ENCODE data around the gene ARL2BP.

The ARL2BP gene

DNA sequence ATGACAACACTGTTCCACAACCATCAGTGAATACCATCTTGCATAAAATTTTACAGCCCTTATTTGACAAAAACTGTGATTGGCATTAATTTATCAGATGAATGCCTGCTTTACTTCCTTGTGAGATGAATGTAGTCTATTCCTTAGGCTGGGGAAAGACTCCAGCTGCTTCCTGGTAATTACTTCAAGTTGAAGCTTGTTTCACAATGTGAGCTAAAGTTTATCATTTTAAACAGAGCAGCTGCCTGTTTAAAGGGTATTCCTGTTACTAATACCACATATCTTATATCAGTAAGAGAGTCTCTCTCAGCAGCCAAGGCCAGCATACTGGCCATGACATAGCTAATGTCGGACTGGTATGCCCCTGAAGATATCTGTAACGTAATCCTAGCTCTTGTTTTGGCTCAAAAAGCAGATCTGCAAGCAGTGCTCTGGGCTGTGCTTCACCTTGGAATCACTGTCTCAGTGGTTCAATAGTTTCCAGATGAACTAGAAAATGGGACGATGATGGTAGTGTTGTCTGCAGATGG lies 13.2 kb upstream of the ARL2BP start:
- TF ChIP-seq ZFP3 (CRISPR knock-in tag; IDR thresholded peaks at IDR 0.05) (no peak), ZNF70 (CRISPR knock-in tag; IDR thresholded peaks at IDR 0.05) (no peak), RARB (CRISPR knock-in tag; IDR thresholded peaks at IDR 0.05) (no peak), ISL1 (CRISPR knock-in tag; IDR thresholded peaks at IDR 0.05) (no peak), TOX (CRISPR knock-in tag; IDR thresholded peaks at IDR 0.05; ENCODE audit: borderline replicate concordance) (no peak), OSR1 (CRISPR knock-in tag; IDR thresholded peaks at IDR 0.05) (no peak), PPARA (CRISPR knock-in tag; IDR thresholded peaks at IDR 0.05; ENCODE audit: borderline replicate concordance) (no peak), CSDC2 (CRISPR knock-in tag; IDR thresholded peaks at IDR 0.05) (no peak), GLIS3 (CRISPR knock-in tag; IDR thresholded peaks at IDR 0.05) (no peak), ZFP30 (CRISPR knock-in tag; IDR thresholded peaks at IDR 0.05) (no peak), ARNTL (CRISPR knock-in tag; IDR thresholded peaks at IDR 0.05; ENCODE audit: borderline replicate concordance, low read depth) (no peak)
- TF ChIP-seq, protein P1, sequence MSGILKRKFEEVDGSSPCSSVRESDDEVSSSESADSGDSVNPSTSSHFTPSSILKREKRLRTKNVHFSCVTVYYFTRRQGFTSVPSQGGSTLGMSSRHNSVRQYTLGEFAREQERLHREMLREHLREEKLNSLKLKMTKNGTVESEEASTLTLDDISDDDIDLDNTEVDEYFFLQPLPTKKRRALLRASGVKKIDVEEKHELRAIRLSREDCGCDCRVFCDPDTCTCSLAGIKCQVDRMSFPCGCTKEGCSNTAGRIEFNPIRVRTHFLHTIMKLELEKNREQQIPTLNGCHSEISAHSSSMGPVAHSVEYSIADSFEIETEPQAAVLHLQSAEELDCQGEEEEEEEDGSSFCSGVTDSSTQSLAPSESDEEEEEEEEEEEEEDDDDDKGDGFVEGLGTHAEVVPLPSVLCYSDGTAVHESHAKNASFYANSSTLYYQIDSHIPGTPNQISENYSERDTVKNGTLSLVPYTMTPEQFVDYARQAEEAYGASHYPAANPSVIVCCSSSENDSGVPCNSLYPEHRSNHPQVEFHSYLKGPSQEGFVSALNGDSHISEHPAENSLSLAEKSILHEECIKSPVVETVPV (CRISPR knock-in tag; IDR thresholded peaks at IDR 0.05), result no peak
- TF ChIP-seq, protein P2, sequence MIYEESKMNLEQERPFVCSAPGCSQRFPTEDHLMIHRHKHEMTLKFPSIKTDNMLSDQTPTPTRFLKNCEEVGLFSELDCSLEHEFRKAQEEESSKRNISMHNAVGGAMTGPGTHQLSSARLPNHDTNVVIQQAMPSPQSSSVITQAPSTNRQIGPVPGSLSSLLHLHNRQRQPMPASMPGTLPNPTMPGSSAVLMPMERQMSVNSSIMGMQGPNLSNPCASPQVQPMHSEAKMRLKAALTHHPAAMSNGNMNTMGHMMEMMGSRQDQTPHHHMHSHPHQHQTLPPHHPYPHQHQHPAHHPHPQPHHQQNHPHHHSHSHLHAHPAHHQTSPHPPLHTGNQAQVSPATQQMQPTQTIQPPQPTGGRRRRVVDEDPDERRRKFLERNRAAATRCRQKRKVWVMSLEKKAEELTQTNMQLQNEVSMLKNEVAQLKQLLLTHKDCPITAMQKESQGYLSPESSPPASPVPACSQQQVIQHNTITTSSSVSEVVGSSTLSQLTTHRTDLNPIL (CRISPR knock-in tag; IDR thresholded peaks at IDR 0.05; ENCODE audit: low read depth), result no peak
- TF ChIP-seq, protein P3, sequence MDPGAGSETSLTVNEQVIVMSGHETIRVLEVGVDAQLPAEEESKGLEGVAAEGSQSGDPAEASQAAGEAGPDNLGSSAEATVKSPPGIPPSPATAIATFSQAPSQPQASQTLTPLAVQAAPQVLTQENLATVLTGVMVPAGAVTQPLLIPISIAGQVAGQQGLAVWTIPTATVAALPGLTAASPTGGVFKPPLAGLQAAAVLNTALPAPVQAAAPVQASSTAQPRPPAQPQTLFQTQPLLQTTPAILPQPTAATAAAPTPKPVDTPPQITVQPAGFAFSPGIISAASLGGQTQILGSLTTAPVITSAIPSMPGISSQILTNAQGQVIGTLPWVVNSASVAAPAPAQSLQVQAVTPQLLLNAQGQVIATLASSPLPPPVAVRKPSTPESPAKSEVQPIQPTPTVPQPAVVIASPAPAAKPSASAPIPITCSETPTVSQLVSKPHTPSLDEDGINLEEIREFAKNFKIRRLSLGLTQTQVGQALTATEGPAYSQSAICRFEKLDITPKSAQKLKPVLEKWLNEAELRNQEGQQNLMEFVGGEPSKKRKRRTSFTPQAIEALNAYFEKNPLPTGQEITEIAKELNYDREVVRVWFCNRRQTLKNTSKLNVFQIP (CRISPR knock-in tag; IDR thresholded peaks at IDR 0.05; ENCODE audit: borderline replicate concordance, low read depth), result no peak
- ATAC-seq, result no peak

DNA sequence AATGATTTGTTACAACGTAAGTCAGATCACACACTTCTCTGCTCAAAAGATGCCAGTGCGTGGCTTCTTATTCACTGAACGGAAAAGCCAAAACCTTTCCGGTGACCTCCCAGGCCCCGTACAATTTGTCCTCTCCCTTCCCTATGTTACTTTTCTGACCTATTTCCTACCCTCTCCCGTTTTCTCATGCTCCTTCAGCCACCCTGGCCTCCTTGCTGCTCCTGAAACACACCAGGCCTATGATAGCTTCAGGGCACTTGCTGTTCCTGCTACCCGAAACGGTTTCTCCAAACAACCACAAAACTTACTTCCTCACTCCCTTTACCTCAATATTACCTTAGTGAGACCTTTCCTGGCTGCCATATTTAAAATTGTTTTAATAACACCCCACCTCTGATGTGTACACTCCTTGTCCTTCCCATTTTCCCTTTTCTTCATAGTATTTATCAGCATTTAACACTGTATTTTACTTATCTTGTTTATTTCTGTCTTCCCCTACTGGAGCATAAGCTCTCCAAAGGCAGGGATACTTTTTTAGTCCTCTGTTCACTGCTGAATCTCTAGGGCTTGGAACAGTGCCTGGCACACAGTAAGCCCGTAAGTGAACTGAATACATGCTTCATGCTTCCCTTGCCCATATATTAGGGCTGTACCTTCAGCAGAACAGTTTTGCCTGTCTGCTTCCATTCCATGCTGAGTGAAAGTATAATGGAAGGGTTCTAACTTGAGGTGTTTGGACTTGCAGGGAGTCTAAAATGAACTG lies 10.9 kb upstream of the ARL2BP start:
- ATAC-seq, result no peak
- no peak for TF ChIP-seq PPARA (CRISPR knock-in tag; IDR thresholded peaks at IDR 0.05; ENCODE audit: borderline replicate concordance)
- TF ChIP-seq RARB (CRISPR knock-in tag; IDR thresholded peaks at IDR 0.05), result no peak
- TF ChIP-seq ZNF70 (CRISPR knock-in tag; IDR thresholded peaks at IDR 0.05), result no peak
- TF ChIP-seq, protein P1 (CRISPR knock-in tag; IDR thresholded peaks at IDR 0.05), result no peak

DNA sequence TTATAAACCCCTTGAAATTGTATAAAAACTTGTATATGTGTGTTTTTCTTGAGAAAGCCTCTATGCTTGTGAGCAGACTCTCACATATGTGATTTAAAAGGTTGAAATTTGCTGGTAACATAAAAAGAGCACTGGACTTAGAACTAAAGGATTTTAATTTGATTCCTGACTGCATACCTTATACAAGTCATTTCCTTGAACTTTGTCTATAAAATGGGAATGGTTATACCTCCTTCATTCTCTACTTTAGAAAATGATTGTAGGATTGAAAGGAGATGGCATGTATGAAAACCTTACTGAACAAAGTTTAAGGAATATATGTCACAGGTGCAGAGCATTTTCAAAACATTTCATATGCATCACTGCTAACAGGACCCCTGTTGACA lies 10.4 kb upstream of the ARL2BP start:
- no peak for ATAC-seq
- TF ChIP-seq ZNF565 (CRISPR knock-in tag; conservative IDR thresholded peaks at IDR 0.05; ENCODE audit: low read depth) (no peak), ESRRG (CRISPR knock-in tag; IDR thresholded peaks at IDR 0.05) (no peak), BACH2 (CRISPR knock-in tag; IDR thresholded peaks at IDR 0.05; ENCODE audit: borderline replicate concordance) (no peak), ARNTL (CRISPR knock-in tag; IDR thresholded peaks at IDR 0.05; ENCODE audit: borderline replicate concordance, low read depth) (no peak), OSR1 (CRISPR knock-in tag; IDR thresholded peaks at IDR 0.05) (no peak), ZFP3 (CRISPR knock-in tag; IDR thresholded peaks at IDR 0.05) (no peak), RARB (CRISPR knock-in tag; IDR thresholded peaks at IDR 0.05) (no peak), ZC3H10 (CRISPR knock-in tag; IDR thresholded peaks at IDR 0.05) (no peak), GLIS3 (CRISPR knock-in tag; IDR thresholded peaks at IDR 0.05) (no peak), ISL1 (CRISPR knock-in tag; IDR thresholded peaks at IDR 0.05) (no peak), TCF4 (CRISPR knock-in tag; IDR thresholded peaks at IDR 0.05; ENCODE audit: borderline replicate concordance) (no peak), PPARA (CRISPR knock-in tag; IDR thresholded peaks at IDR 0.05; ENCODE audit: borderline replicate concordance) (no peak), ZFP30 (CRISPR knock-in tag; IDR thresholded peaks at IDR 0.05) (no peak), ZNF8 (CRISPR knock-in tag; IDR thresholded peaks at IDR 0.05) (no peak), ZNF70 (CRISPR knock-in tag; IDR thresholded peaks at IDR 0.05) (no peak)
- TF ChIP-seq, protein P2 (CRISPR knock-in tag; IDR thresholded peaks at IDR 0.05; ENCODE audit: low read depth), result no peak
- TF ChIP-seq, protein P3 (CRISPR knock-in tag; IDR thresholded peaks at IDR 0.05; ENCODE audit: borderline replicate concordance, low read depth), result no peak
- TF ChIP-seq, protein P4, sequence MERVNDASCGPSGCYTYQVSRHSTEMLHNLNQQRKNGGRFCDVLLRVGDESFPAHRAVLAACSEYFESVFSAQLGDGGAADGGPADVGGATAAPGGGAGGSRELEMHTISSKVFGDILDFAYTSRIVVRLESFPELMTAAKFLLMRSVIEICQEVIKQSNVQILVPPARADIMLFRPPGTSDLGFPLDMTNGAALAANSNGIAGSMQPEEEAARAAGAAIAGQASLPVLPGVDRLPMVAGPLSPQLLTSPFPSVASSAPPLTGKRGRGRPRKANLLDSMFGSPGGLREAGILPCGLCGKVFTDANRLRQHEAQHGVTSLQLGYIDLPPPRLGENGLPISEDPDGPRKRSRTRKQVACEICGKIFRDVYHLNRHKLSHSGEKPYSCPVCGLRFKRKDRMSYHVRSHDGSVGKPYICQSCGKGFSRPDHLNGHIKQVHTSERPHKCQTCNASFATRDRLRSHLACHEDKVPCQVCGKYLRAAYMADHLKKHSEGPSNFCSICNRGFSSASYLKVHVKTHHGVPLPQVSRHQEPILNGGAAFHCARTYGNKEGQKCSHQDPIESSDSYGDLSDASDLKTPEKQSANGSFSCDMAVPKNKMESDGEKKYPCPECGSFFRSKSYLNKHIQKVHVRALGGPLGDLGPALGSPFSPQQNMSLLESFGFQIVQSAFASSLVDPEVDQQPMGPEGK (CRISPR knock-in tag; IDR thresholded peaks at IDR 0.05; ENCODE audit: borderline replicate concordance), result no peak

Data from SK-N-SH treated with all-trans-retinoic acid at 6 μM for 48 hours (cell line).